ENCODE data around the gene ULK2.
"Not testable (repeated sequence)": the region's sequence is repeated elsewhere in the genome, so short reads cannot be mapped to it uniquely, and the experiment has no call there.

The ULK2 gene

DNA sequence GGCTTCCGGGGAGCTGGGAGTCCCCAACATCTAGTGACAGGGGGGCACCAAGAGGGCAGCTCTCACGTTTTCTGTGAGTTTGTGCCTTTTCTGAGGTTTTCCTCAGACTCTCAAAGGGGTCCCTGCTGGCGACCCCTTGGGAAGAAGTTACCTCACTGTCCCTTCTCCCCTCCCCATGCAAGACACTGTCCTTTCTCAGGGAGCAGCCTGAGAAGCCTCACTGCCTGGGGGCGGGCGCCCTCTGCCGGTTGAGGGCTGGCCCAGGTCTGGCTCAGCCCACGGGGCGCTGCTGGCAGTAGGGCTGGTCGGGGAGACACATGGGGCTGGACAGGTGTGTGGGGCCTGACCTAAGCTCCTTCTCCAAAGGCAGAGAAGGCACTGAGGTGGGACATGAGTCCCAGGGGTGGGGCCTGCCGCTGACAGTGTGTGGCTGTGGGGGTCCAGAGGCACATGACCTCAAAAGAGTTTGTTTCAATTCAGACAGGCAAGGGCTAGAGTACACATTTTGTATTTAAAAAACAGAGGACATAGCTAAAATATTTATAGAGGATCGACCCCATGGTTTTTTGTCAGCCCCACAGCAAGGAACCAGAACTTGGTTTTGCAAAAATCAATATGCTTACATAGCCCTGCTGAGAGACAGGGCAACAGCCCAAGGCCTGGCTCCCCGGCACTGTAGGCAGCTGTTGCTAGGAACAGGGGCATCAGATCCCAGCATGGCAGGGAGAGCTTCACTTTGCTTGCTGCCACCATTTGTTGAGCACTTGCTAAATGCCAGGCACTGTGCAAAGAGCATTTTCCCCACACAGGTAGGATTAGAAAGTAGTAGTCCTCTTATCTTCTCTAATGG, 101.1 kb downstream of the ULK2 start:
- no peak for TF ChIP-seq ZNF274 (IDR thresholded peaks at IDR 0.05; ENCODE audit: low read depth, low read length)
- H3K4me3 ChIP-seq (ENCODE audit: low read length), result no peak overlapping the region

DNA sequence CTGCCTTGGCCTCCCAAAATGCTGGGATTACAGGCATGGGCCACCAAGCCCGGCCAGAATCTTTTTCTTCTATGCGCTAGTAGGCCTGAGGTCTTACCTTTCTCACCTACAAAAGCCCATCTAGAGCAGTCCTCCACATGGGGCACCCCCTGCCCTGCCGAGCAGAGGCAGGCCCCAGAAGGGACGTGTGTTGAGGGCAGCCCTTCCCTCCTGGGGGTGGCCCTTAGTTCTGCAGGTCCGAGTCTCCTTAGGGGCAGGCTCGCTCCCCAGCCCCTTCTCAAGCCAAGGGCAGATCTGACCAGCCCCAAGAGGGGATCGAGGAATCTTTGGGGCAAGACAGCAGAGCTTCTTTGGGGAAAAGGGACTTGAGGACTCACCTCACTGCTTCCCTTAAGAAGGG, 101.7 kb downstream of the ULK2 start:
- no peak overlapping the region for H3K4me3 ChIP-seq (ENCODE audit: low read length)
- no peak for TF ChIP-seq ZNF274 (IDR thresholded peaks at IDR 0.05; ENCODE audit: low read depth, low read length)

DNA sequence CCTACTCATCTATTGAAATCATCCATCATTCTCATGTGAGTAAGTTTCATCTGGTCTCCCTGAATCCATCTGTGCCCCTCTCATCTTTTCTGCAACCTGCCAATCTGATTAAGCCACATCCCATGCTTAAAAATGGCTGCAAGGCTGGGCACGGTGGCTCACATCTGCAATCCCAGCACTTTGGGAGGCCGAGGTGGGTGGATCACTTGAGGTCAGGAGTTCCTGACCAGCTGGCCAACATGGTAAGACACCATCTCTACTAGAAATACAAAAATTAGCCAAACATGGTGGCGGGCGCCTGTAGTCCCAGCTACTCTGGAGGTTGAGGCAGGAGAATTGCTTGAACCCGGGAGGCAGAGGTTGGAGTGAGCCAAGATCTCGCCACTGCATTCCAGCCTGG, 103.7 kb downstream of the ULK2 start:
- H3K4me3 ChIP-seq (ENCODE audit: low read length), result not testable (repeated sequence)

DNA sequence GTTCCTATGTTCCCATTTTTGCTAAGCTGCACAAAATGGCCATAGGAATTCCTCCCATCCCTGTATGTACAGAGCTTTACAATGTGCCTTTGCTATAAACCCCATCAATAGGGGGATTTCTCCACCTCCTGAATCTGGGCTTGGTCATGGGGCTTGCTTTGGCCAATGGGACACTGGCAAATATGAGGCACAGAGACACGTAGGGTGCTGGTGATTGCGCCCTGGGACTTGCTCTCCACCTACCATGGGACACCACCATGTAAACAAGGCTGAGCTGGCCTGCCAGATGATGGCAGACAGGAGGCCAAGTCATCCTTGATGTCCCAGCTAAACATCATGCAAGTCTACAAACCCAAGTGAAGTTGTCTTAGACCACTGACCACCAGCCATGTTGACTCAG, 104.3 kb downstream of the ULK2 start:
- TF ChIP-seq ZNF274 (IDR thresholded peaks at IDR 0.05; ENCODE audit: low read depth, low read length), result no peak
- no peak overlapping the region for H3K4me3 ChIP-seq (ENCODE audit: low read length)

DNA sequence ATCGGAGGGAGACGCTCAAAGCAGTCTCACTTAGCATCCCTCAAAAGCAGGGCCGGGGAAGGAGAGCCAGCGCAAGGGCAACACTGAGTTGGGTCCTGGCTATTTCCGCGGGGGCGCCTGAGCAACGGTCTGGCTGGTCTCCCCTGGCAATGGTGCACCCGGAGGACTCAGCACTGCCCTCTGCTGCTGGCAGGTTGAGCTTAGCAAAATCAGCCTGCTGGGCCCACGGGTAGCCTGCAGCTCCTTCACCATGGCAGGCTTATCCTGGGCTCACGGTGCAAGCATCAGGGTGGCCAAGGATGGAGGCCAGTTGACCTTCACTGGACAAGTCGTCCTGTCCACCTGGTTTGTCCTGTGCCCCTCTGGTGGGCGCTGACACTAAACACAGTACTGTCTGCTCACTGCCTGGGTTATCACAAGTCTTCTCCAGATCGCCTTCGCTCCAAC, 105.2 kb downstream of the ULK2 start:
- no peak overlapping the region for H3K4me3 ChIP-seq (ENCODE audit: low read length)
- TF ChIP-seq ZNF274 (IDR thresholded peaks at IDR 0.05; ENCODE audit: low read depth, low read length), result no peak

DNA sequence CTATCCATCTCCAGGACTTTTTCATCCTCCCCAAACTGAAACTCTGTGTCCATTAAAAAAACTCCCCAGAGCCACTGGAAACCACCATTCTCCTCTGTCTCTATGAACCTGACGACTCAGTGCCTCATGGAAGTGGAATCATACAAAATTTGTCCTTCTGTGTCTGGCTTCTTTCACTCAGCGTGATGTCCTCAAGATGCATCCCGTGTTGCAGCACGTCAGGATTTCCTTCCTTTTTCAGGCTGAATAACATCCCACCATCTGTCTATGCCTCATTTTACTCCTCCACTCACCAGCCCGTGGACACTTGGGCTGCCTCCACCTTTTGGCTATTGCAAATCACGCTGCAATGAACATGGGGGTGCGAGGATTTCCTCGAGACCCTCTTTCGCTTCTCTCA, 107.0 kb downstream of the ULK2 start:
- H3K4me3 ChIP-seq (ENCODE audit: low read length), result no peak overlapping the region
- TF ChIP-seq ZNF274 (IDR thresholded peaks at IDR 0.05; ENCODE audit: low read depth, low read length), result no peak

DNA sequence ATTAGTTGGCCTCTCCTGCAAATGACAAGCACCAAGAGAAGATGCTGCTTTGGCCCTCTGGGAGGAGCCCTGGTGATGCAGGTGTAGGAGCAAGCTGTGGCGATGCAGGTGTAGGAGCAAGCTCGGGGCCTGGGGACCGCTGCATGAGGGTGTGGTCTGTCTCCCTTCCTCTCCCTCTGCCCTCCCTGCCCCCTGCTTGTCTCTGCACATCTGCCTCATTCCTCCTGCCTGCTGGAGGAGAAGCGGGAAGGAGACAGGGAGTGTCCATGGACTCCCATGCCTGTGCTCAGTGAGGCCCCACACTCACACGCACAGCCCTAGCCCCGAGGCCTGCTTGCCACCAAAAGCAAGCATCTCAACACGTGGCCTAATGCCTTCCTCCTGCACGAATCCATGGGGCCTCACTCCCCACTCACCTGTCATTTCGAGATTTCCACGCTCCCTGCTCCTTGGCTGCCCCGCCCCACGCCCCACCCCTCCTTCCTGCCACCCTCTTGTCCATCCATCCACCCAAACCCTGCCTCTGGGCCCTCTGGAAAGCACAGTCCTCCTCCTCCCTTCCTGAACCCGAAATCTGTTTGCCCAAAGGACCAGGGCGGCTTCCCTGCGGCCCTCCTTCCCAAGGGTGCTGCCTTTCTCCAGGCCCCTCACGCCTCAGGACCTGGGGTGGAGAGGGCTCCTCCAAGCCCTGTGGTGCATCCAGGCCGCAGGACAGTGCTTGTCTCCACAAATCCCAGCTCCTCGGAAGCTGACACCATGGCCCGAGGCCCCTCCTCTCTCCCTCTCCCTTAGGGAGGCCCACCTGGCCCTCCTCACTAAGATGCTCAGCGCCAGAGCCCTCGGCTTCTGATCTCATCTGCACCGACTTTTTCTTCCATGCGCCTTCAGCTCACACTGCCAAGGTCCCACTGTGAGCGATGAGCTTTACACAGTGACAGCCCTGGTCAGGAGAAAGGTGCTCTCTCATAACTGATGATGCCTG, 107.9 kb downstream of the ULK2 start:
- TF ChIP-seq ZNF274 (IDR thresholded peaks at IDR 0.05; ENCODE audit: low read depth, low read length), result no peak
- no peak overlapping the region for H3K4me3 ChIP-seq (ENCODE audit: low read length)

DNA sequence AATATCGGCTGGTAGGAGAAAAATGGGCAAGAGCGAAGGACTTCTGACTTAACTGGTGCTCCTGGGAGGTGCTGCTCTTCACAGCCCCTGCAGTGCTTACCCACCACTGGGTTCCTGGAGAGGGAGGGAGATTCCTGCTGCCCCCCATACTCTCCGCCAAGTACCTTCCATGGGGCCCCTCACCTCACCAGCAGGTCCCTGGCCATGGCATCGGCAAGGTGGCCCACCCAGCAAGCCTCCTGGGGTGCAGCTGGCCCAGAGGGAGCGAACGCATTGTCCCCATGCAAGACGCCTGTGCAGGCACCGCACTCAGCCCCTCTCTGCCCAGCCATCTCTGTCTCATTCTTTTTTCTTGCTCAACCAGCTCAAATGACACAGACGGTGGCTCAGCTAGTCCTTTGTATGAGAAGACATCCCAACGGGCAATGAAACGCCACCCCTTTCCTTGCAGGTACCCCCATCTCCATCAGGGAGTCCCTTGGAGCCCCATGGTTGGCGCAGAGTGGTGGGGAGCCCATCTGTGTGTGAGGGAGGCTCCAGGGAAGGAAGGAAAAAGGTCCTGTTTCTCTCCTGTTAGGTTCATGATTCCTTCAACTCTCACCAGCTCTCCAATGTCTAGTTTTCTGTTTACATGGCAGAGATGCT, 110.1 kb downstream of the ULK2 start:
- TF ChIP-seq ZNF274 (IDR thresholded peaks at IDR 0.05; ENCODE audit: low read depth, low read length), result no peak
- H3K4me3 ChIP-seq (ENCODE audit: low read length), result no peak overlapping the region

DNA sequence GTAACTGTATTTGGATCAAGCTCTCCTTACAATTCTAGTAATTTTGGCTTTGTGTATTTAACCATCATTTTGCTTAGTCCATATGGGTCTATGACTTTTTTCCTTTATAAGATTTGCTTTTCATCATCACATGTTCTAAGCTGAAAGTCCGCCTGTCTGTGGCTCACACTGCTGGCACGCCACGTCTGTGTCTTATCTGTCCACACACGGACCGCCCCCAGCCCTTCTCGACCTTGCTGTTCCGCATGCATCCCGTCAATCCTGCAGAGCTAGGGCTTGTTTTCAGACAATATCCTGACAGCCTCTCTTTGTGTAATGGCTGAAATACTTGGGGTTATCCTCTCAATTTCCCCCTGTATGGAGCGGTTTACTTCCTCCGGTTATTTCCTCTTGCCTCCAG, 111.2 kb downstream of the ULK2 start:
- no peak overlapping the region for H3K4me3 ChIP-seq (ENCODE audit: low read length)
- TF ChIP-seq ZNF274 (IDR thresholded peaks at IDR 0.05; ENCODE audit: low read depth, low read length), result no peak

DNA sequence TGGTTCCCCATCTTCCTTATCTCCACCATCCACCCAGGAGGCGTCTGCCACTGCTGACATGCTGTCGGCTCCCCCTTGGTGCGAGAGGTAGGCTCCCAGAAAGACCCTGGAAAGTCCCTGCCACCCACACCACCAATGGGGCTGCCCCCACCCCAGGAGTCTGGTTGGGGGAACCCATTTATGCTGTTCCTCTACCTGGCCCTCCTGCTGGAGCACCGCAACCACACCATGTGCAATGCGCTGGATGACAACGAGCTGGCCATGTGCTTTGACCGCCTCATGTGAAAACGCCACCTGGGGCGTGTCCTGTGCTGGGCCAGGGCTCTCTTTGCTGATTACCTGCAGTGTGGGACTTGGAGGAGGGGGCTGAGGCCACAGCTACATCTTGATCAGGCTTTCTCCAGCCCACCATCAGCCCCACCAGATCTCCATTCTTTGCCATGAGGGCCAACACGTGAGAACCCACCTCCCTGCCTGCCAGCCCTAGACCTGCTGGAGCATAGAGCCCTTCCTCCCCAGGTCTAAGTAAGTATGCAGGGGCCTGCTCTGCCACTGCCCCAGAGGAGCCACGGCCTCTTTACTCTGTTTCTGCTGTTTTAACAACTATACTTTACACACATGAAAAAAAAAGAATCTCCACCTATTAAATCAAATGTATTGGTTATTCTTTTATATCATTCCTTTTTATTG, 111.8 kb downstream of the ULK2 start:
- TF ChIP-seq ZNF274 (IDR thresholded peaks at IDR 0.05; ENCODE audit: low read depth, low read length), result no peak

DNA sequence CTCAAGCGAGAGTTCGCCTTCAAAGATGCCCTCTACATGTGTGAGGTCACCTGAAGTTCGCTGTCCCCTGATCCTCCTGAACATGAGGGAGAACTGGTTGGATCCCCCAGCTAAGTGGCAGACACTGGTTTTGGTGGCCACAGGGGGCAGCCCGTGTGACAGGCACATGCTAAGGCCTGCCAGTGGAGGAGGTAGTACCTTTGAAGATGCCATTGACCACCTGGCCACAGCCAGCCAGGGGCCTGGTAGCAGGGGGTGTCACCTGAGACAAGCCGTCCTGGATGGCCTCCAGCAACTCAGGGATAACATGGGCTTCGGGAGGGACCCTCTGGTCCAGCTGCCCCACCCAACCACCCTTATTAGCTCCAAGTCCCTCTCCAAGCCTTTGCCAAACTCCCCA, 112.3 kb downstream of the ULK2 start:
- H3K4me3 ChIP-seq (ENCODE audit: low read length), result no peak overlapping the region
- no peak for TF ChIP-seq ZNF274 (IDR thresholded peaks at IDR 0.05; ENCODE audit: low read depth, low read length)

More for the DNA sequence above, 111.8 kb downstream of the ULK2 start:
- no peak overlapping the region for H3K4me3 ChIP-seq (ENCODE audit: low read length)

DNA sequence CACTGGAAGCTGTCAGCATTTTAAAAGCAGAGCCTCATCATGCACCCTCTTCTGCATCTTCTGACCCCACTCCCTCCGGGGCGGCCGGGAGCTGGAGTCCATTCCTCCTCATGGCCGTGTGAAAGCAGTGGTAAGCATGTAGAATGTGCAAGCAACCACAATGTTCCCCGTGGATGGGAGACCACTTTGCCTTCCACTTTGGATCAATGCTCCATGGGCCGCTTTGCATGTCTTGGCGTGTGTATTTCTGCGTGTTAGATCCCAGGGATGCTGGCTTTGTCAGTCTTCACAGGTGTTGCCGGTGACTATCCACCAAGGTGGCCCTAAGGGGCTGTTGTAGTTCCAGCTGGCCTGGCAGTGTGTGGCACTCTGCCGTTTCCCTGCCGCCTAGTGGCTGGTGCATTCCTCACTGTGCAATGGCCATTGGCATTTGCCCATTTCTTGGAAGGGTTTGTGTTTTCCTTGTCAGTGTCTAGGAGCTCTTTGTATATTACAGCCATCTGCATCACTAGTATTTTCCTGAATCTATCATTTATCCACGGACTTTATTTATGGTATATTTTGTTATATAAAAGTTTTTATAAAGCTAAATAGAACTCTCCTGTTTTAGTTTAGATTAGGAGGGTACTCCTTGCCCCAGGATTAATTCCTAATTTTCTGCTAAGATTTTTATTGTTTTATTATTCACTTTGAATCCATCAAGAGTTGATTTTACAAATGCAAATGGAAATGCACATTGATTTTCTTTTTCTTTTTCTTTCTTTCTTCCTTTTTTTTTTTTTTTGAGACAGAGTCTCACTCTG, 113.9 kb downstream of the ULK2 start:
- no peak overlapping the region for H3K4me3 ChIP-seq (ENCODE audit: low read length)
- no peak for TF ChIP-seq ZNF274 (IDR thresholded peaks at IDR 0.05; ENCODE audit: low read depth, low read length)

DNA sequence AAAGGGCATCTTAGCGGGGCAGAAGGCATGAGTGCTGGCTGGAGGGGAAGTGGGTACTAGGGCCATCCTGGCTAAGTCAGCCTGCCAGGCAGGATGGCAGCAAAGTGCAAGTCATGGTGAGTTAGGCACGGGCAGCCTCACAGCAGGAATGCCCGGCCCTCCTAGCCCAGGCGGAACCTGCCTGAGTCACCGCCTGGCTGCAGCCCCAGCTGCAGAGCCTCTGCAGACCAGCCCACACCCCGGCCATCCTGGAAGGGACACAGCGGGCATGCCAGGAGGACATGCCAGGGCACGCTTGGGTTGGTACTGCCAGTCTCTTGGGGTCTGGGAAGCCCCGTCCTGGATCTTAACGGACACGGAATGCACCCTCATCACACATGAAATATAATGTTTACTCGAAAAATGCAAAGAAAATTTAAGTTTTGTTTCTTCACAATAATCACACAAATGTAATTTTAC, 114.7 kb downstream of the ULK2 start:
- no peak overlapping the region for H3K4me3 ChIP-seq (ENCODE audit: low read length)
- TF ChIP-seq ZNF274 (IDR thresholded peaks at IDR 0.05; ENCODE audit: low read depth, low read length), result no peak

Measured in GM08714 (cell line).